K562 (cell line): ENCODE results near the gene GUCY1A2. TPM values are rescaled to one million over a fixed set of nuclear protein-coding genes. Genes with fewer than 3 reads are reported as not detected.

Experiments
- ATAC-seq: fragments of 200-7000 bp; cut with Tn5 transposase; 3 replicates; pipeline ENCODE4 v1.9.1; 2020; ENCODE audit warnings: moderate library complexity
- BruUV-seq: library from RNA; stranded (reverse); fragments of 400-500 nt; replicated peaks from 2 replicates; lab custom pipeline; 2021; lab: Mats Ljungman, UMichigan
- CTCF ChIA-PET: fragments of 300-600 bp; formaldehyde crosslinking; extraction: SDS; loops from one replicate; lab custom pipeline; 2021; ENCODE audit warnings: low intra/inter-chr PET ratio; lab: Yijun Ruan, JAX
- POLR2A ChIA-PET: fragments of 300-600, 350-650 bp; sonication (Branson Sonifier 250); formaldehyde crosslinking; extraction: SDS; loops from one replicate; lab custom pipeline; 2021; ENCODE audit warnings: antibody characterized with exemption, inconsistent platforms; lab: Yijun Ruan, JAX
- DNase-seq, 4 experiments: peaks; one replicate each; pipeline versions ENCODE4 v3.0.0 to v3.0.0-alpha.2; 2011 to 2018; ENCODE audit warnings: low spot score in 3 of 4, mixed read lengths in 3 of 4; ENCODE audit errors: extremely low read depth in 1 of 4
- FAIRE-seq: peaks from 2 replicates; lab custom pipeline; 2011; peaks lifted over from hg19 to GRCh38; lab: Jason Lieb, UNC
- H2AFZ ChIP-seq: 2 replicates; pipeline ENCODE4 v1.6.0; 2011; ENCODE audit warnings: low read depth, low read length, control low read depth, inconsistent platforms
- H3K27ac ChIP-seq: fragments of 200-600 bp; 3 replicates; pipeline ENCODE4 v1.8.0; 2011; ENCODE audit warnings: low read depth, mild to moderate bottlenecking, control low read depth, inconsistent platforms, low read length, moderate library complexity, mixed read lengths; ENCODE audit errors: extremely low read depth
- H3K27me3 ChIP-seq, 2 experiments: fragments of 300-600 bp in 1 of 2; 2 replicates in 1 of 2; 3 replicates in 1 of 2; pipeline versions ENCODE4 v1.6.0 to v1.8.0; 2011; ENCODE audit warnings: inconsistent platforms in 2 of 2, low read length in 2 of 2, mild to moderate bottlenecking in 1 of 2, mixed read lengths in 1 of 2, moderate library complexity in 1 of 2; ENCODE audit not compliant: control insufficient read depth in 2 of 2, insufficient read depth in 2 of 2
- H3K36me3 ChIP-seq: fragments of 300-600 bp; 3 replicates; pipeline ENCODE4 v1.8.0; 2011; ENCODE audit warnings: mild to moderate bottlenecking, low read length, inconsistent platforms; ENCODE audit not compliant: control insufficient read depth, insufficient read depth
- H3K4me1 ChIP-seq, 2 experiments: fragments of 200-600 bp in 1 of 2; replicated peaks in 1 of 2; 2 replicates in 1 of 2; 3 replicates in 1 of 2; pipeline versions ENCODE4 v1.5.1 to v1.8.0; 2011; ENCODE audit warnings: inconsistent platforms in 2 of 2, low read length in 2 of 2, mild to moderate bottlenecking in 1 of 2, mixed read lengths in 1 of 2, moderate library complexity in 1 of 2; ENCODE audit not compliant: control insufficient read depth in 2 of 2, insufficient read depth in 2 of 2
- H3K4me2 ChIP-seq: 2 replicates; pipeline ENCODE4 v1.6.1; 2011; ENCODE audit warnings: low read length, control low read depth, inconsistent platforms, mixed read lengths; ENCODE audit not compliant: insufficient read depth
- H3K4me3 ChIP-seq: fragments of 200-600 bp; sonication (generic), shearing (Covaris generic); 2 replicates; pipeline ENCODE4 v1.5.1; 2016; ENCODE audit warnings: control low read depth, inconsistent platforms
- H3K79me2 ChIP-seq: fragments of 200-600 bp; 3 replicates; pipeline ENCODE4 v1.8.0; 2011; ENCODE audit warnings: low read length, inconsistent platforms; ENCODE audit not compliant: control insufficient read depth, insufficient read depth
- H3K9ac ChIP-seq, 2 experiments: 2 replicates each; pipeline versions ENCODE4 v1.6.0 to v1.6.1; 2011; ENCODE audit warnings: low read depth in 2 of 2, low read length in 2 of 2, control low read depth in 1 of 2, inconsistent platforms in 1 of 2, mild to moderate bottlenecking in 1 of 2, mixed read lengths in 1 of 2; ENCODE audit not compliant: insufficient read depth in 1 of 2
- H3K9me1 ChIP-seq: one replicate; pipeline ENCODE4 v1.6.0; 2011; ENCODE audit warnings: inconsistent platforms, mild to moderate bottlenecking, low read length, moderate library complexity; ENCODE audit not compliant: control insufficient read depth, insufficient read depth
- H3K9me3 ChIP-seq: replicated peaks from 2 replicates; pipeline ENCODE4 v1.5.1; 2011; ENCODE audit warnings: low read depth, low read length, inconsistent platforms; ENCODE audit not compliant: control insufficient read depth, insufficient read depth
- H4K20me1 ChIP-seq: replicated peaks from 2 replicates; pipeline ENCODE4 v1.6.1; 2011; ENCODE audit warnings: low read length, inconsistent platforms, mixed read lengths; ENCODE audit not compliant: control insufficient read depth, insufficient read depth
- ATF7 ChIP-seq: fragments of 450-650 bp; IDR thresholded peaks from 2 replicates; pipeline ENCODE4 v1.7.1; 2014; ENCODE audit warnings: mild to moderate bottlenecking, moderate library complexity
- CC2D1A ChIP-seq: fragments of 450-650 bp; IDR thresholded peaks from 2 replicates; pipeline ENCODE4 v1.6.1; 2017; ENCODE audit warnings: mild to moderate bottlenecking
- FOXA3 ChIP-seq, 2 experiments: fragments of 450-650 bp in 1 of 2; sonication (generic) in 1 of 2; formaldehyde crosslinking; IDR thresholded peaks in 1 of 2; conservative IDR thresholded peaks in 1 of 2; 2 replicates each; pipeline versions ENCODE4 v1.4.0 to v1.8.0; 2020 to 2022; ENCODE audit warnings: mild to moderate bottlenecking in 2 of 2, missing genetic modification reagents in 1 of 2
- NELFE ChIP-seq: IDR thresholded peaks from 2 replicates; pipeline ENCODE4 v1.6.1; 2011; ENCODE audit warnings: mild to moderate bottlenecking; ENCODE audit not compliant: insufficient read depth, insufficient read length
- SAFB2 ChIP-seq: fragments of 200-400 bp; formaldehyde crosslinking; IDR thresholded peaks from 2 replicates; pipeline ENCODE4 v1.6.1; 2018; ENCODE audit warnings: borderline replicate concordance, low read length, low read depth, moderate library complexity; ENCODE audit not compliant: severe bottlenecking
- SMAD2 ChIP-seq: fragments of 150-350 bp; IDR thresholded peaks from 2 replicates; pipeline ENCODE4 v1.6.1; 2014; ENCODE audit warnings: low read depth, mild to moderate bottlenecking, low read length
- SRSF1 ChIP-seq: fragments of 200-400 bp; formaldehyde crosslinking; IDR thresholded peaks from 2 replicates; pipeline ENCODE4 v1.6.1; 2017; ENCODE audit warnings: mild to moderate bottlenecking, low read depth, low read length, moderate library complexity
- TARDBP ChIP-seq: fragments of 450-650 bp; IDR thresholded peaks from 2 replicates; pipeline ENCODE4 v1.6.1; 2016
- TOE1 ChIP-seq, 2 experiments: fragments of 450-650 bp in 1 of 2; sonication (generic) in 1 of 2; formaldehyde crosslinking in 1 of 2; IDR thresholded peaks; 2 replicates each; pipeline versions ENCODE4 v1.7.1 to v1.8.0; 2016 to 2022; ENCODE audit warnings: borderline replicate concordance in 2 of 2, mild to moderate bottlenecking in 2 of 2, antibody characterized with exemption in 1 of 2, inconsistent platforms in 1 of 2, low read depth in 1 of 2, missing genetic modification reagents in 1 of 2, moderate library complexity in 1 of 2
- U2AF1 ChIP-seq: fragments of 200-400 bp; formaldehyde crosslinking; optimal IDR thresholded peaks from 2 replicates; pipeline ENCODE3; 2017; ENCODE audit warnings: mild to moderate bottlenecking, low read depth, low read length, moderate library complexity
- ZNF324 ChIP-seq: fragments of 250-450 bp; sonication (Bioruptor Pico); IDR thresholded peaks from 2 replicates; pipeline ENCODE4 v1.4.0; 2020; ENCODE audit warnings: mild to moderate bottlenecking
- ZNF77 ChIP-seq: fragments of 250-450 bp; sonication (Bioruptor Pico); IDR thresholded peaks from 2 replicates; pipeline ENCODE4 v1.5.0; 2020
- WGBS: fragments of 100-300 bp; shearing (Covaris generic); methylation state at CpG from one replicate; pipeline ENCODE4 v1.1.6; 2016; ENCODE audit warnings: low coverage, mixed read lengths; ENCODE audit not compliant: insufficient coverage; ENCODE audit errors: missing lambda C conversion rate; 5-methylcytosine and 5-hydroxymethylcytosine counted together
- in situ Hi-C: fragments of 300-500 bp; cut with MboI; formaldehyde crosslinking; loops from 4 replicates; pipeline ENCODE4 v1.15.0; 2018; ENCODE audit warnings: inconsistent platforms, mixed read lengths
- intact Hi-C: fragments of 100-400 bp; cut with micrococcal nuclease; formaldehyde crosslinking; loops from 2 replicates; pipeline ENCODE4 v1.14.2; 2022
- polyA plus RNA-seq, 8 experiments: library from polyadenylated mRNA; depleted of rRNA in 4 of 8; stranded (reverse) in 5 of 8; unstranded in 3 of 8; fragments of >200 nt; fragmentation: Nextera tagmentation in 2 of 8; fragmentation: Illumina TruSeq in 1 of 8; extraction: Ambion mirVana in 2 of 8; extraction: Trizol in 1 of 8; gene quantifications; 2 replicates each; pipeline versions ENCODE4 v1.2.1 to v1.2.3, GENCODE V29; 2011 to 2014; ENCODE audit warnings: inconsistent platforms in 1 of 8, missing spikeins in 1 of 8
- total RNA-seq, 7 experiments: library from RNA; depleted of rRNA in 6 of 7; stranded (reverse); fragments of >200 nt in 6 of 7; fragmentation: Illumina TruSeq in 2 of 7; extraction: Trizol in 2 of 7; gene quantifications; 2 replicates each; pipeline versions ENCODE4 v1.2.1 to v1.2.3, GENCODE V29; 2011 to 2021; ENCODE audit warnings: low replicate concordance in 1 of 7
- TF ChIP-seq, protein P1 (sequence below): fragments of 200-800 bp; sonication (Bioruptor generic); IDR thresholded peaks from 2 replicates; pipeline ENCODE4 v1.6.1; 2017; ENCODE audit warnings: missing genetic modification characterization, missing compliant biosample characterization
- TF ChIP-seq, protein P2 (sequence below), 2 experiments: IDR thresholded peaks; 2 replicates each; pipeline ENCODE4 v1.6.1; 2011; ENCODE audit warnings: borderline replicate concordance in 1 of 2, control low read depth in 1 of 2, low read depth in 1 of 2, low read length in 1 of 2, mild to moderate bottlenecking in 1 of 2, mixed read lengths in 1 of 2, moderate library complexity in 1 of 2; ENCODE audit not compliant: insufficient read depth in 1 of 2, insufficient read length in 1 of 2, poor library complexity in 1 of 2, severe bottlenecking in 1 of 2; ENCODE audit errors: extremely low read depth in 1 of 2

Gene GUCY1A2
- total and polyA plus RNA-seq, 9 of the 15 experiments (the other 6 are each of a cell fraction or from before 2014, with no cell fraction given): under 0.01 to 0.04 TPM; not detected in 7

DNA sequence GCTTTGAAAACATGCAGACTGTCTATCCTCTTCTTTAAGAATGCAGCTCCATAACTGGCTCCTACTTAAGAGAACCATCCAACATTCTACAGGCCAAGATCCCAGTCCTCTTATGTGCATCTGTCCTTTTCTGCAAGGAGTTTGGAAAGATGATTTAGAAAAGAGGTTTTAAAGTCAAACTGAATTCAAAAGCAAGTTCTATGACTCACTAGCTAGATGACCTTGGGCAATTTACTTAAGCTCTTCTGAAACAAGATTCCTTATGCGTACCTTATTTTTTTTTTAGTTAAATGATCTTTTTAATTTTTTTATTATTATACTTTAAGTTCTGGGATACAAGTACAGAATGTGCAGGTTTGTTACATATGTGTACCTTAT lies 29.2 kb downstream of the GUCY1A2 start:
- Histone ChIP-seq H4K20me1 (no peaks in the 10 kb centered on the region), H3K36me3 (no peaks in the 10 kb centered on the region), H3K9me1 (no peaks in the 10 kb centered on the region), H3K9ac (no peak overlapping the region), H3K4me3 (no peak overlapping the region), H3K4me2 (no peak overlapping the region), H3K9me3 (peaks cover 1% of the 10 kb centered on the region; the same call in 1 of the 2 replicates), H3K4me1 (no peaks in the 10 kb centered on the region), H2AFZ (no peak overlapping the region), H3K79me2 (no peaks in the 10 kb centered on the region), H3K27ac (no peak overlapping the region), H3K27me3 (no peaks in the 10 kb centered on the region)
- intact Hi-C loops: no loop called here
- ChIA-PET CTCF (no interaction called here), POLR2A (no interaction called here)
- no peak for ATAC-seq
- WGBS: 0% methylated on average over 1 of the region's 1 CpG
- no peak for FAIRE-seq
- in situ Hi-C loops: no loop called here
- no TSS peak for BruUV-seq
- DNase-seq: no peak
- TF ChIP-seq ATF7 (no peak), SMAD2 (no peak), SRSF1 (no peak), NELFE (no peak), ZNF324 (CRISPR knock-in tag) (no peak), U2AF1 (no peak), TOE1 (IDR thresholded peaks at IDR 0.05; ENCODE audit: borderline replicate concordance) (no peak), TOE1 (CRISPR knock-in tag; IDR thresholded peaks at IDR 0.05; ENCODE audit: borderline replicate concordance, low read depth) (no peak), FOXA3 (CRISPR knock-in tag; conservative IDR thresholded peaks at IDR 0.05 in 1 of 2, IDR thresholded peaks at IDR 0.05 in 1 of 2) (no peak), TARDBP (no peak), CC2D1A (no peak), SAFB2 (no peak), ZNF77 (CRISPR knock-in tag) (no peak)
- TF ChIP-seq, protein P1, sequence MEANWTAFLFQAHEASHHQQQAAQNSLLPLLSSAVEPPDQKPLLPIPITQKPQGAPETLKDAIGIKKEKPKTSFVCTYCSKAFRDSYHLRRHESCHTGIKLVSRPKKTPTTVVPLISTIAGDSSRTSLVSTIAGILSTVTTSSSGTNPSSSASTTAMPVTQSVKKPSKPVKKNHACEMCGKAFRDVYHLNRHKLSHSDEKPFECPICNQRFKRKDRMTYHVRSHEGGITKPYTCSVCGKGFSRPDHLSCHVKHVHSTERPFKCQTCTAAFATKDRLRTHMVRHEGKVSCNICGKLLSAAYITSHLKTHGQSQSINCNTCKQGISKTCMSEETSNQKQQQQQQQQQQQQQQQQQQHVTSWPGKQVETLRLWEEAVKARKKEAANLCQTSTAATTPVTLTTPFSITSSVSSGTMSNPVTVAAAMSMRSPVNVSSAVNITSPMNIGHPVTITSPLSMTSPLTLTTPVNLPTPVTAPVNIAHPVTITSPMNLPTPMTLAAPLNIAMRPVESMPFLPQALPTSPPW (CRISPR knock-in tag): no peak
- TF ChIP-seq, protein P2, sequence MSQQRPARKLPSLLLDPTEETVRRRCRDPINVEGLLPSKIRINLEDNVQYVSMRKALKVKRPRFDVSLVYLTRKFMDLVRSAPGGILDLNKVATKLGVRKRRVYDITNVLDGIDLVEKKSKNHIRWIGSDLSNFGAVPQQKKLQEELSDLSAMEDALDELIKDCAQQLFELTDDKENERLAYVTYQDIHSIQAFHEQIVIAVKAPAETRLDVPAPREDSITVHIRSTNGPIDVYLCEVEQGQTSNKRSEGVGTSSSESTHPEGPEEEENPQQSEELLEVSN (IDR thresholded peaks at IDR 0.05; ENCODE audit: borderline replicate concordance in 1 of 2, extremely low read depth in 1 of 2, insufficient read depth in 1 of 2, insufficient read length in 1 of 2, low read depth in 1 of 2, low read length in 1 of 2, poor library complexity in 1 of 2, severe bottlenecking in 1 of 2): no peak
